ENCODE measurements around the gene TEDC2. TPM values are rescaled to one million over a fixed set of nuclear protein-coding genes. Genes with fewer than 3 reads are reported as not detected.
"Not testable (repeated sequence)": the region's sequence is repeated elsewhere in the genome, so short reads cannot be mapped to it uniquely, and the experiment has no call there.

The TEDC2 gene
- total and polyA plus RNA-seq, 5 experiments from 2014 or later = 0.52 to 0.96 (median 0.76) TPM; not detected in 2

GRCh38 chr16:2441143-2441804, 18.6 kb upstream of the TEDC2 start:
- H3K36me3 Mint-ChIP-seq = peaks cover 0 to 16% (median 0%) of the 10 kb centered on the region in 3 donors
- H3K27me3 Mint-ChIP-seq, H3K9me3 Mint-ChIP-seq, H3K4me3 Mint-ChIP-seq, H3K27ac Mint-ChIP-seq, POLR2A ChIA-PET, ATAC-seq, DNase-seq: not testable (repeated sequence)
- H3K4me1 Mint-ChIP-seq = peaks cover 0 to 15% (median 7%) of the 10 kb centered on the region in 4 donors

- Mint-ChIP-seq H3K9me3 (no peaks in the 10 kb centered on the region), H3K27ac (no peak overlapping the region), H3K4me1 (peaks cover 0 to 10% (median 7%) of the 10 kb centered on the region in 4 donors), H3K36me3 (peaks cover 0 to 23% (median 0%) of the 10 kb centered on the region in 3 donors), H3K27me3 (no peaks in the 10 kb centered on the region), H3K4me3 (no peak overlapping the region)
- DNase-seq (no peak), ATAC-seq (no peak)
- POLR2A ChIA-PET = no interaction called here
Observed at GRCh38 chr16:2443555-2443954, 16.4 kb upstream of the TEDC2 start.

GRCh38 chr16:2447920-2448583, 11.9 kb upstream of the TEDC2 start:
- peak overlapping the region in 1 of 10 donors; percentile 81 for H3K27ac Mint-ChIP-seq
- H3K4me1 Mint-ChIP-seq = no peaks in the 10 kb centered on the region
- POLR2A ChIA-PET = no interaction called here
- no peaks in the 10 kb centered on the region for H3K27me3 Mint-ChIP-seq
- DNase-seq = no peak
- H3K36me3 Mint-ChIP-seq = peaks cover 0 to 29% (median 7%) of the 10 kb centered on the region in 3 donors
- no peak for ATAC-seq
- no peak overlapping the region for H3K4me3 Mint-ChIP-seq
- H3K9me3 Mint-ChIP-seq = no peaks in the 10 kb centered on the region

- no peak overlapping the region for H3K27ac Mint-ChIP-seq
- no peaks in the 10 kb centered on the region for H3K27me3 Mint-ChIP-seq
- no peaks in the 10 kb centered on the region for H3K4me1 Mint-ChIP-seq
- no peaks in the 10 kb centered on the region for H3K9me3 Mint-ChIP-seq
- ATAC-seq (no peak), DNase-seq (no peak)
- H3K4me3 Mint-ChIP-seq = no peak overlapping the region
- POLR2A ChIA-PET = no interaction called here
- peaks cover 0 to 31% (median 7%) of the 10 kb centered on the region in 3 donors for H3K36me3 Mint-ChIP-seq
Observed at GRCh38 chr16:2449118-2449517, 10.8 kb upstream of the TEDC2 start.

- DNase-seq (no peak), ATAC-seq (no peak)
- POLR2A ChIA-PET = no interaction called here
Observed at GRCh38 chr16:2450535-2450934, 9.4 kb upstream of the TEDC2 start.

GRCh38 chr16:2450975-2451381, 8.9 kb upstream of the TEDC2 start:
- Mint-ChIP-seq H3K27ac (no peak overlapping the region), H3K36me3 (peaks cover 0 to 23% (median 7%) of the 10 kb centered on the region in 3 donors)
- POLR2A ChIA-PET = no interaction called here

More at GRCh38 chr16:2450535-2450934, 9.4 kb upstream of the TEDC2 start:
- no peaks in the 10 kb centered on the region for H3K4me1 Mint-ChIP-seq
- H3K4me3 Mint-ChIP-seq = no peak overlapping the region
- H3K36me3 Mint-ChIP-seq = peaks cover 0 to 23% (median 7%) of the 10 kb centered on the region in 3 donors
- no peak overlapping the region for H3K27ac Mint-ChIP-seq
- no peaks in the 10 kb centered on the region for H3K9me3 Mint-ChIP-seq
- H3K27me3 Mint-ChIP-seq = no peaks in the 10 kb centered on the region

GRCh38 chr16:2451851-2452320, 8.0 kb upstream of the TEDC2 start:
- Mint-ChIP-seq H3K4me1 (peaks cover 0 to 2% (median 0%) of the 10 kb centered on the region in 4 donors), H3K9me3 (no peaks in the 10 kb centered on the region), H3K27ac (no peak overlapping the region), H3K27me3 (no peaks in the 10 kb centered on the region), H3K36me3 (peaks cover 0 to 17% (median 7%) of the 10 kb centered on the region in 3 donors), H3K4me3 (no peak overlapping the region)
- POLR2A ChIA-PET = no interaction called here
- ATAC-seq (no peak), DNase-seq (no peak)

More at GRCh38 chr16:2450975-2451381, 8.9 kb upstream of the TEDC2 start:
- H3K4me3 Mint-ChIP-seq = no peak overlapping the region
- ATAC-seq (no peak), DNase-seq (no peak)
- H3K4me1 Mint-ChIP-seq = no peaks in the 10 kb centered on the region
- H3K27me3 Mint-ChIP-seq = no peaks in the 10 kb centered on the region
- H3K9me3 Mint-ChIP-seq = no peaks in the 10 kb centered on the region

- POLR2A ChIA-PET = no interaction called here
- no peak overlapping the region for H3K27ac Mint-ChIP-seq
- H3K36me3 Mint-ChIP-seq = peaks cover 0 to 14% (median 7%) of the 10 kb centered on the region in 3 donors
- H3K9me3 Mint-ChIP-seq = no peaks in the 10 kb centered on the region
- ATAC-seq = no peak
- no peak overlapping the region for H3K4me3 Mint-ChIP-seq
- DNase-seq = no peak
- H3K27me3 Mint-ChIP-seq = no peaks in the 10 kb centered on the region
- peaks cover 0 to 2% (median 0%) of the 10 kb centered on the region in 4 donors for H3K4me1 Mint-ChIP-seq
Observed at GRCh38 chr16:2452650-2453049, 7.3 kb upstream of the TEDC2 start.

GRCh38 chr16:2455081-2455845, 4.6 kb upstream of the TEDC2 start:
- Mint-ChIP-seq H3K9me3 (no peaks in the 10 kb centered on the region), H3K4me1 (peaks cover 7 to 10% (median 9%) of the 10 kb centered on the region in 4 donors), H3K4me3 (no peak overlapping the region), H3K36me3 (peaks cover 0 to 6% (median 5%) of the 10 kb centered on the region in 3 donors), H3K27me3 (no peaks in the 10 kb centered on the region), H3K27ac (no peak overlapping the region)
- POLR2A ChIA-PET = interaction anchor here (0.5 to 0.7 kb wide), 2 partner anchors 95 to 183 kb away, joined by 3 to 6 read pairs; no protein-coding TSS in a partner anchor
- DNase-seq (no peak), ATAC-seq (no peak)

- POLR2A ChIA-PET = interaction anchor here (0.6 kb wide), 1 partner anchor 434 kb away, joined by 7 read pairs; no protein-coding TSS in a partner anchor
- H3K27me3 Mint-ChIP-seq = no peaks in the 10 kb centered on the region
- peaks cover 7 to 10% (median 9%) of the 10 kb centered on the region in 4 donors for H3K4me1 Mint-ChIP-seq
- DNase-seq (no peak), ATAC-seq (no peak)
- no peak overlapping the region for H3K4me3 Mint-ChIP-seq
- H3K27ac Mint-ChIP-seq = no peak overlapping the region
- no peaks in the 10 kb centered on the region for H3K9me3 Mint-ChIP-seq
- H3K36me3 Mint-ChIP-seq = peaks cover 0 to 5% (median 5%) of the 10 kb centered on the region in 3 donors
Observed at GRCh38 chr16:2456551-2457153, 3.3 kb upstream of the TEDC2 start.

- H3K27me3 Mint-ChIP-seq = no peaks in the 10 kb centered on the region
- peaks cover 7 to 10% (median 9%) of the 10 kb centered on the region in 4 donors for H3K4me1 Mint-ChIP-seq
- no peak overlapping the region for H3K4me3 Mint-ChIP-seq
- peaks cover 0 to 5% (median 4%) of the 10 kb centered on the region in 3 donors for H3K36me3 Mint-ChIP-seq
- H3K9me3 Mint-ChIP-seq = no peaks in the 10 kb centered on the region
- POLR2A ChIA-PET = interaction anchor here (0.6 kb wide), 1 partner anchor 435 kb away, joined by 7 read pairs; no protein-coding TSS in a partner anchor
- H3K27ac Mint-ChIP-seq = no peak overlapping the region
- DNase-seq (no peak), ATAC-seq (no peak)
Observed at GRCh38 chr16:2457267-2457666, 2.6 kb upstream of the TEDC2 start.

- peaks cover 7 to 10% (median 9%) of the 10 kb centered on the region in 4 donors for H3K4me1 Mint-ChIP-seq
- POLR2A ChIA-PET = interaction anchor here (0.7 kb wide), 1 partner anchor 28 kb away, joined by 9 read pairs; no protein-coding TSS in a partner anchor
- peak overlapping the region in 1 of 10 donors; percentile 19 for H3K4me3 Mint-ChIP-seq
- H3K27ac Mint-ChIP-seq = no peak overlapping the region
- peaks cover 0 to 5% (median 0%) of the 10 kb centered on the region in 3 donors for H3K36me3 Mint-ChIP-seq
- ATAC-seq (no peak), DNase-seq (no peak)
- H3K9me3 Mint-ChIP-seq = no peaks in the 10 kb centered on the region
- no peaks in the 10 kb centered on the region for H3K27me3 Mint-ChIP-seq
Observed at GRCh38 chr16:2457946-2458345, 2.0 kb upstream of the TEDC2 start.

Measured in naive thymus-derived CD8-positive, alpha-beta T cell (primary cell).